HEK293 (cell line): ENCODE data around the gene PTP4A2.

Experiments used
- CTCF ChIA-PET: fragments of 350-600 bp; formaldehyde crosslinking; extraction: SDS; loops from one replicate; lab custom pipeline; 2021; ENCODE audit warnings: antibody characterized with exemption; lab: Yijun Ruan, JAX
- POLR2A ChIA-PET: fragments of 300-600 bp; formaldehyde crosslinking; extraction: SDS; loops from one replicate; lab custom pipeline; 2020; ENCODE audit warnings: antibody characterized with exemption, inconsistent platforms; lab: Yijun Ruan, JAX
- H3K27ac ChIP-seq: fragments of 200-500 bp; sonication (Bioruptor generic); 2 replicates; pipeline ENCODE4 v1.5.1; 2014; ENCODE audit warnings: low read depth, low read length, control low read depth, inconsistent platforms; ENCODE audit errors: extremely low read depth
- H3K36me3 ChIP-seq, 2 experiments: fragments of 200-500 bp in 1 of 2; sonication (Bioruptor generic) in 1 of 2; 1 replicate in 1 of 2; 2 replicates in 1 of 2; pipeline ENCODE4 v1.5.1; 2014 to 2017; ENCODE audit warnings: inconsistent platforms in 2 of 2, low read length in 2 of 2; ENCODE audit not compliant: control insufficient read depth in 2 of 2, insufficient read depth in 1 of 2
- H3K4me1 ChIP-seq: fragments of 200-500 bp; sonication (Bioruptor generic); 2 replicates; pipeline ENCODE4 v1.5.1; 2014; ENCODE audit warnings: mild to moderate bottlenecking, low read length, inconsistent platforms; ENCODE audit not compliant: control insufficient read depth, insufficient read depth
- H3K4me3 ChIP-seq: 2 replicates; pipeline ENCODE4 v1.5.1; 2011; ENCODE audit warnings: low read depth, mild to moderate bottlenecking, control low read depth, low read length, moderate library complexity
- H3K9me3 ChIP-seq: fragments of 200-500 bp; sonication (Bioruptor generic); 2 replicates; pipeline ENCODE4 v1.5.1; 2014; ENCODE audit warnings: low read depth, low read length, inconsistent platforms; ENCODE audit not compliant: control insufficient read depth, insufficient read depth
- KLF10 ChIP-seq: fragments of 450-650 bp; IDR thresholded peaks from 2 replicates; pipeline ENCODE4 v1.5.1; 2018; ENCODE audit warnings: missing biosample characterization, mild to moderate bottlenecking, missing genetic modification characterization
- MYNN ChIP-seq: fragments of 450-650 bp; formaldehyde crosslinking; IDR thresholded peaks from 2 replicates; pipeline ENCODE4 v1.5.1; 2016; ENCODE audit warnings: missing biosample characterization, missing genetic modification characterization, borderline replicate concordance
- MZF1 ChIP-seq: fragments of 450-650 bp; formaldehyde crosslinking; IDR thresholded peaks from 2 replicates; pipeline ENCODE4 v1.5.1; 2017; ENCODE audit warnings: missing biosample characterization, missing genetic modification characterization, borderline replicate concordance
- OSR2 ChIP-seq: fragments of 450-650 bp; formaldehyde crosslinking; IDR thresholded peaks from 2 replicates; pipeline ENCODE4 v1.5.1; 2016; ENCODE audit warnings: missing biosample characterization, missing genetic modification characterization
- PRDM1 ChIP-seq: fragments of 450-650 bp; formaldehyde crosslinking; IDR thresholded peaks from 2 replicates; pipeline ENCODE4; 2016; ENCODE audit warnings: missing biosample characterization, missing genetic modification characterization
- PRDM4 ChIP-seq: fragments of 450-650 bp; formaldehyde crosslinking; IDR thresholded peaks from 2 replicates; pipeline ENCODE4 v1.5.1; 2017; ENCODE audit warnings: missing biosample characterization, missing genetic modification characterization
- SP3 ChIP-seq: fragments of 450-650 bp; formaldehyde crosslinking; IDR thresholded peaks from 2 replicates; pipeline ENCODE4 v1.5.1; 2016; ENCODE audit warnings: missing biosample characterization, missing genetic modification characterization
- TSHZ1 ChIP-seq: fragments of 450-650 bp; formaldehyde crosslinking; IDR thresholded peaks from 2 replicates; pipeline ENCODE4 v1.5.1; 2016; ENCODE audit warnings: missing biosample characterization, missing genetic modification characterization, borderline replicate concordance
- ZBTB21 ChIP-seq: fragments of 450-650 bp; formaldehyde crosslinking; IDR thresholded peaks from 2 replicates; pipeline ENCODE4 v1.5.1; 2017; ENCODE audit warnings: missing biosample characterization, missing genetic modification characterization
- ZBTB49 ChIP-seq: fragments of 450-650 bp; formaldehyde crosslinking; IDR thresholded peaks from 2 replicates; pipeline ENCODE4 v1.5.1; 2016; ENCODE audit warnings: missing biosample characterization, missing genetic modification characterization, low read depth
- ZNF121 ChIP-seq: fragments of 450-650 bp; formaldehyde crosslinking; IDR thresholded peaks from 2 replicates; pipeline ENCODE4 v1.5.1; 2016; ENCODE audit warnings: missing biosample characterization, missing genetic modification characterization
- ZNF211 ChIP-seq: fragments of 450-650 bp; formaldehyde crosslinking; IDR thresholded peaks from 2 replicates; pipeline ENCODE4 v1.5.1; 2016; ENCODE audit warnings: low read depth, missing biosample characterization, missing genetic modification characterization
- ZNF23 ChIP-seq: fragments of 450-650 bp; formaldehyde crosslinking; IDR thresholded peaks from 2 replicates; pipeline ENCODE4 v1.5.1; 2016; ENCODE audit warnings: missing biosample characterization, missing genetic modification characterization, borderline replicate concordance
- ZNF324 ChIP-seq: fragments of 450-650 bp; formaldehyde crosslinking; IDR thresholded peaks from 2 replicates; pipeline ENCODE4 v1.5.1; 2016; ENCODE audit warnings: missing biosample characterization, missing genetic modification characterization
- ZNF366 ChIP-seq: fragments of 450-650 bp; formaldehyde crosslinking; conservative IDR thresholded peaks from 2 replicates; pipeline ENCODE4 v1.5.1; 2016; ENCODE audit warnings: missing biosample characterization, missing genetic modification characterization
- ZNF394 ChIP-seq: fragments of 450-650 bp; formaldehyde crosslinking; IDR thresholded peaks from 2 replicates; pipeline ENCODE4 v1.5.1; 2016; ENCODE audit warnings: missing biosample characterization, missing genetic modification characterization, mild to moderate bottlenecking, moderate library complexity, borderline replicate concordance
- ZNF555 ChIP-seq: fragments of 450-650 bp; formaldehyde crosslinking; conservative IDR thresholded peaks from 2 replicates; pipeline ENCODE4 v1.5.1; 2017; ENCODE audit warnings: missing biosample characterization, mild to moderate bottlenecking, missing genetic modification characterization, inconsistent platforms
- ZNF600 ChIP-seq: fragments of 450-650 bp; formaldehyde crosslinking; IDR thresholded peaks from 2 replicates; pipeline ENCODE4 v1.5.1; 2016; ENCODE audit warnings: missing biosample characterization, missing genetic modification characterization
- ZSCAN18 ChIP-seq: fragments of 450-650 bp; formaldehyde crosslinking; IDR thresholded peaks from 2 replicates; pipeline ENCODE4 v1.5.1; 2016; ENCODE audit warnings: missing biosample characterization, missing genetic modification characterization
- ZSCAN4 ChIP-seq: fragments of 450-650 bp; formaldehyde crosslinking; IDR thresholded peaks from 2 replicates; pipeline ENCODE4 v1.5.1; 2017; ENCODE audit warnings: missing biosample characterization, missing genetic modification characterization

The PTP4A2 gene

GRCh38 chr1:31927661-31927980, 10.5 kb downstream of the PTP4A2 start:
- H3K4me1 ChIP-seq: peaks cover 55% of the 10 kb centered on the region
- H3K4me3 ChIP-seq: no peak overlapping the region
- TF ChIP-seq ZNF23 (tag by site-specific recombination): no peak
- TF ChIP-seq ZSCAN18: no peak
- TF ChIP-seq ZNF366 (tag by site-specific recombination): 0 out of 2 replicates have a peak, but pooled peaks have one; percentile 9
- peak; percentile 63; the same call in 1 of the 2 replicates for TF ChIP-seq PRDM4 (tag by site-specific recombination)
- no peak for TF ChIP-seq SP3 (tag by site-specific recombination)
- TF ChIP-seq OSR2: peak; percentile 12; the same call in 1 of the 2 replicates
- TF ChIP-seq ZNF555 (tag by site-specific recombination): no peak
- no peak for TF ChIP-seq ZBTB21 (tag by site-specific recombination)
- no peak for TF ChIP-seq ZBTB49 (tag by site-specific recombination)
- H3K36me3 ChIP-seq: no peaks in the 10 kb centered on the region
- CTCF ChIA-PET: interaction anchor here (0.9 to 1.0 kb wide), 2 partner anchors 28 to 36 kb away, joined by 3 to 4 read pairs; no protein-coding TSS in a partner anchor
- no peak overlapping the region for H3K27ac ChIP-seq
- H3K9me3 ChIP-seq: no peaks in the 10 kb centered on the region
- POLR2A ChIA-PET: no interaction called here

GRCh38 chr1:31926853-31927660, 11.1 kb downstream of the PTP4A2 start:
- H3K4me3 ChIP-seq: no peak overlapping the region
- CTCF ChIA-PET: interaction anchor here (0.9 to 1.0 kb wide), 2 partner anchors 29 to 36 kb away, joined by 3 to 4 read pairs; no protein-coding TSS in a partner anchor
- H3K27ac ChIP-seq: no peak overlapping the region; the same call in 1 of the 2 replicates
- POLR2A ChIA-PET: no interaction called here
- H3K36me3 ChIP-seq: no peaks in the 10 kb centered on the region
- H3K9me3 ChIP-seq: no peaks in the 10 kb centered on the region
- peaks cover 50% of the 10 kb centered on the region for H3K4me1 ChIP-seq
- no peak for TF ChIP-seq ZNF324
- no peak for TF ChIP-seq ZNF211
- TF ChIP-seq TSHZ1 (tag by site-specific recombination): peak; percentile 20; the same call in 1 of the 2 replicates
- TF ChIP-seq MZF1 (tag by site-specific recombination): no peak; the same call in 1 of the 2 replicates
- peak; percentile 44; the same call in 1 of the 2 replicates for TF ChIP-seq PRDM1 (tag by site-specific recombination)
- no peak for TF ChIP-seq ZNF394 (tag by site-specific recombination)
- TF ChIP-seq ZNF600 (tag by site-specific recombination): 0 out of 2 replicates have a peak, but pooled peaks have one; percentile 19
- TF ChIP-seq ZNF121 (tag by site-specific recombination): no peak
- TF ChIP-seq ZSCAN4 (tag by site-specific recombination): no peak
- TF ChIP-seq MYNN (tag by site-specific recombination): peak; percentile 64; the same call in 1 of the 2 replicates
- no peak for TF ChIP-seq KLF10
